ENCODE results near the gene VPS13D. TPM values are rescaled to one million over a fixed set of nuclear protein-coding genes. Genes with fewer than 3 reads are reported as not detected.

Gene VPS13D
- total RNA-seq, 1 donor from 2014 or later, result 88.9 TPM

DNA sequence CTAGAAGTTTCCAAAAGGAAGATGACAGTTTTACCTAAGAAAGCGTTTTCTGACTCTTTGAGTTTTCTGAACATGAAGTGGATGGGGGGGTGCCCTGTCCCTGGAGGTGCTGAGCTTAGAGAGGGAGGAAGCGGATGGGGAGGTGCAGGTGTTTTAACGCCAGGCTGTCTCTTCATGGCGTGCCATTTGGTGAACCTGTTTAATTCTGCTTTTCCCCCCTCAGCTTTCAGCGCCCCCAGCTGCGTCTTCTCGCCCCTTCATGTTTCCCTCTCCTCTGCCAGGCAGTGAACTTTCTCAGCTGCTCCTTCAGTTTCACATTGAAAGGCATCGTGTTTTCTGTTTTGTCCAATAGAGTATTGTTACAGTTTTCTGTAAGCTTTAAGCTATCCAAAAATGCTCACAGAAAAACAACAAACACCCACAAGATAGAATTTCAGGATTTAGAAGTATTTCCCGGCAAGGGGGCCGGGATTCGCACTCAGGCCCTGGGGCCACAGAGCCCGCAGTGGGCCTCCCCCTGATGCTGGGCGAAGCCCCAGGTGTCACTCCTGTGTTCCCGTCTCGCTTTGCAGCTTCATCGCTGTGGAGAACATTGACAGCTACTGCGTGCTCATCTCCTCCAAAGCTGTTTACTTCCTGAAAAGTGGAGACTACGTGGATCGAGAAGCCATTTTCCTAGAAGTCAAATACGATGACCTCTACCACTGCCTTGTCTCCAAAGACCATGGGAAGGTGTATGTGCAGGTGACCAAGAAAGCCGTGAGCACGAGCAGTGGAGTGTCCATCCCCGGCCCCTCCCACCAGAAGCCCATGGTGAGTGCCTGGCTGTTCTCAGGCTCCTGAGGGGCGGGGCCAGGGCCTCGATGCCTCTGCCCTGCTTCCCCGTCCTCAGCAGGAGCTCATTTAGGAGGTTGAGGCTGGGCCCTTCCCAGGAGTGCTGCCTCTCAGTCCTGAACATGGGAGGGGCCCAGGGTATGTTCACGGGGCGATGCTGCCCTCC is 276.8 kb downstream of the VPS13D start:
- peaks cover 0 to 33% of the 10 kb centered on the region in 2 donors for H3K36me3 ChIP-seq
- no peak overlapping the region for H3K27ac ChIP-seq
- no peak overlapping the region for H3K4me3 ChIP-seq
- peaks cover 20% of the 10 kb centered on the region for H3K4me1 ChIP-seq
- TF ChIP-seq, protein P1, sequence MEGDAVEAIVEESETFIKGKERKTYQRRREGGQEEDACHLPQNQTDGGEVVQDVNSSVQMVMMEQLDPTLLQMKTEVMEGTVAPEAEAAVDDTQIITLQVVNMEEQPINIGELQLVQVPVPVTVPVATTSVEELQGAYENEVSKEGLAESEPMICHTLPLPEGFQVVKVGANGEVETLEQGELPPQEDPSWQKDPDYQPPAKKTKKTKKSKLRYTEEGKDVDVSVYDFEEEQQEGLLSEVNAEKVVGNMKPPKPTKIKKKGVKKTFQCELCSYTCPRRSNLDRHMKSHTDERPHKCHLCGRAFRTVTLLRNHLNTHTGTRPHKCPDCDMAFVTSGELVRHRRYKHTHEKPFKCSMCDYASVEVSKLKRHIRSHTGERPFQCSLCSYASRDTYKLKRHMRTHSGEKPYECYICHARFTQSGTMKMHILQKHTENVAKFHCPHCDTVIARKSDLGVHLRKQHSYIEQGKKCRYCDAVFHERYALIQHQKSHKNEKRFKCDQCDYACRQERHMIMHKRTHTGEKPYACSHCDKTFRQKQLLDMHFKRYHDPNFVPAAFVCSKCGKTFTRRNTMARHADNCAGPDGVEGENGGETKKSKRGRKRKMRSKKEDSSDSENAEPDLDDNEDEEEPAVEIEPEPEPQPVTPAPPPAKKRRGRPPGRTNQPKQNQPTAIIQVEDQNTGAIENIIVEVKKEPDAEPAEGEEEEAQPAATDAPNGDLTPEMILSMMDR (IDR thresholded peaks at IDR 0.05), result no peak
- no peak for TF ChIP-seq POLR2A (IDR thresholded peaks at IDR 0.05)
- no peak for TF ChIP-seq POLR2AphosphoS5 (IDR thresholded peaks at IDR 0.05; ENCODE audit: insufficient read depth in 1 of 2, low read depth in 1 of 2)
- H3K9me3 ChIP-seq, result no peaks in the 10 kb centered on the region
- no peaks in the 10 kb centered on the region for H3K27me3 ChIP-seq
- intact Hi-C loops (cut with DNase I), result no loop called here
- DNase-seq (ENCODE audit: extremely low spot score in 2 of 2), result no peak

DNA sequence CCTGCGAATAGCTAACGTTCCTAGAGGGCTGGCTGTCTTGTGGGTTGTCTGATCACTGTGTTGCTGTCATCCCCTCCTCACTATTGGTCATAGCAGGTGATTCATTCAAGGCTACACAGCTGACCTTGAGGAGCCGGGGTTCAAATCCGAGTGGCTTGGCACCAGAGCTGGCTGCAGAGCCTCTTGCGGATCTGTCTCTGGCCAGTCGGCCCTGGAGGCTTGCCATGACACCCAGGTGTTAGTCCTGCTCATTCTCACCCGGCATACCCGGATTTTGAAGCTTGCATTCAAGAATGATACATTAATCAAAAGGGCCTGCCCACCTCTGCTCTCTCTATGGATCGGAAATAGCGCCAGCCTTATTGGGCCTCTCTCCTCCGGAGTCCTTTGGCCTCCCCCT is 277.8 kb downstream of the VPS13D start:
- intact Hi-C loops (cut with DNase I), result no loop called here
- Histone ChIP-seq H3K4me3 (no peak overlapping the region), H3K9me3 (no peaks in the 10 kb centered on the region), H3K36me3 (peaks cover 0 to 33% of the 10 kb centered on the region in 2 donors), H3K27me3 (no peaks in the 10 kb centered on the region), H3K27ac (peak overlapping the region; percentile 11), H3K4me1 (peaks cover 20% of the 10 kb centered on the region)
- no peak for DNase-seq (ENCODE audit: extremely low spot score in 2 of 2)
- TF ChIP-seq POLR2A (IDR thresholded peaks at IDR 0.05) (no peak), POLR2AphosphoS5 (IDR thresholded peaks at IDR 0.05; ENCODE audit: insufficient read depth in 1 of 2, low read depth in 1 of 2) (no peak)
- TF ChIP-seq, protein P1 (IDR thresholded peaks at IDR 0.05), result no peak

DNA sequence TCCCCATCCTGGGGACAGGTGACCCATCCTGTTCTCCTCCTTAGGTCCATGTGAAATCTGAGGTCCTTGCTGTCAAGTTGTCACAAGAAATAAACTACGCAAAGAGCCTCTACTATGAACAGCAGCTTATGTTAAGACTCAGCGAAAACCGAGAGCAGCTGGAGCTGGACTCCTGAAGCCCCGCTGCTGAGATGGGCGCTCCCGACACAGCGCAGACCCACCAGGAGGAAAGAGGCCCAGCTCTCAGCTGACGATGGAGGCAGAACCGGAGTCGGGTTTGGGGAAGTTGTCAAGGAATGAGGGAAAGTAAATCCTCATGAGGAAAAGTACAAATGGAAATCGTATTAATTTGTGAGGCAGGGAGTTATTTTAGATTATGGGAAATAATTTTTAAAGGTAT is 279.0 kb downstream of the VPS13D start:
- H3K4me1 ChIP-seq, result peaks cover 20% of the 10 kb centered on the region
- DNase-seq (ENCODE audit: extremely low spot score in 2 of 2), result no peak

DNA sequence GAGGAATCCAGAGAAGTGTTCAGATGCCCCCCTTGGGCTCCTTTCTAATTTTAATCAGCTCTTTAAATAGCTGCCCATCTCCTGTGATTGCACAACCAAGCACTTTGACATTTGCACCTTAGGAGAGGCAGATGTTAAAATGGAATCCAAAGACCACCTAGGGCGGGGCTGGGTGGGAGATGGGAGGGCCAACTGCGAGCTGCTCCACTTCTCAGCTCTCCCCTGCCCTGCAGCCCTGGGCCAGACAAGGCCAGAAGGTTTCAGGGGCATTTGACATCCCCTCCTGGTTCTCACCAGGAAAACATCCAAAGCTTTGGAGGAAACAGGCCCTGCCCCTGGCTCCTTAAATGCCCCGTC is 281.3 kb downstream of the VPS13D start:
- H3K4me1 ChIP-seq, result peaks cover 20% of the 10 kb centered on the region
- H3K36me3 ChIP-seq, result peaks cover 0 to 24% of the 10 kb centered on the region in 2 donors
- H3K27ac ChIP-seq, result peak overlapping the region; percentile 65
- H3K9me3 ChIP-seq, result no peaks in the 10 kb centered on the region
- no peak overlapping the region for H3K4me3 ChIP-seq
- no peak for DNase-seq (ENCODE audit: extremely low spot score in 2 of 2)
- no peak for TF ChIP-seq POLR2A (IDR thresholded peaks at IDR 0.05)
- TF ChIP-seq, protein P1 (IDR thresholded peaks at IDR 0.05), result no peak
- TF ChIP-seq POLR2AphosphoS5 (IDR thresholded peaks at IDR 0.05; ENCODE audit: insufficient read depth in 1 of 2, low read depth in 1 of 2), result no peak
- H3K27me3 ChIP-seq, result no peaks in the 10 kb centered on the region
- intact Hi-C loops (cut with DNase I), result no loop called here

More for the DNA sequence above, 279.0 kb downstream of the VPS13D start:
- H3K36me3 ChIP-seq, result peaks cover 0 to 33% of the 10 kb centered on the region in 2 donors
- H3K4me3 ChIP-seq, result no peak overlapping the region
- no peaks in the 10 kb centered on the region for H3K9me3 ChIP-seq
- intact Hi-C loops (cut with DNase I), result no loop called here
- TF ChIP-seq POLR2A (IDR thresholded peaks at IDR 0.05) (no peak), POLR2AphosphoS5 (IDR thresholded peaks at IDR 0.05; ENCODE audit: insufficient read depth in 1 of 2, low read depth in 1 of 2) (no peak)
- TF ChIP-seq, protein P1 (IDR thresholded peaks at IDR 0.05), result no peak
- H3K27me3 ChIP-seq, result no peaks in the 10 kb centered on the region
- H3K27ac ChIP-seq, result no peak overlapping the region

All from vagina (tissue), 2 donors.